HG02852 (cell line): ENCODE data around the gene SLC8A3.

Experiments
- ATAC-seq: cut with Tn5 transposase; IDR thresholded peaks from one replicate; pipeline ENCODE4 v1.9.1; 2021; ENCODE audit warnings: mild to moderate bottlenecking, moderate library complexity; ENCODE audit not compliant: unreplicated experiment

Gene SLC8A3

GRCh38 chr14:70180718-70181117 lies 8.0 kb downstream of the SLC8A3 start:
- ATAC-seq, result no peak

GRCh38 chr14:70177081-70177800 lies 11.5 kb downstream of the SLC8A3 start:
- ATAC-seq, result no peak

- ATAC-seq, result no peak
These were observed 15.2 kb downstream of the SLC8A3 start for GRCh38 chr14:70173569-70173968.

GRCh38 chr14:70171726-70172125 lies 17.0 kb downstream of the SLC8A3 start:
- no peak for ATAC-seq

GRCh38 chr14:70170976-70171375 lies 17.8 kb downstream of the SLC8A3 start:
- ATAC-seq, result no peak

GRCh38 chr14:70168406-70168805 lies 20.3 kb downstream of the SLC8A3 start:
- ATAC-seq, result no peak

- ATAC-seq, result no peak
These were observed 22.1 kb downstream of the SLC8A3 start for GRCh38 chr14:70166530-70167203.

- no peak for ATAC-seq
These were observed 26.4 kb downstream of the SLC8A3 start for GRCh38 chr14:70162358-70162757.

GRCh38 chr14:70156592-70156991 lies 32.2 kb downstream of the SLC8A3 start:
- ATAC-seq, result no peak

- ATAC-seq, result no peak
These were observed 36.0 kb downstream of the SLC8A3 start for GRCh38 chr14:70152704-70153103.

GRCh38 chr14:70152081-70152480 lies 36.7 kb downstream of the SLC8A3 start:
- no peak for ATAC-seq

GRCh38 chr14:70149596-70150165 lies 39.1 kb downstream of the SLC8A3 start:
- no peak for ATAC-seq

GRCh38 chr14:70148911-70149595 lies 39.7 kb downstream of the SLC8A3 start:
- ATAC-seq, result no peak

GRCh38 chr14:70148351-70148750 lies 40.4 kb downstream of the SLC8A3 start:
- ATAC-seq, result no peak

GRCh38 chr14:70144046-70144445 lies 44.7 kb downstream of the SLC8A3 start:
- ATAC-seq, result no peak

GRCh38 chr14:70143306-70143705 lies 45.4 kb downstream of the SLC8A3 start:
- no peak for ATAC-seq

- ATAC-seq, result no peak
These were observed 48.1 kb downstream of the SLC8A3 start for GRCh38 chr14:70140614-70141013.

- peak; percentile 71 for ATAC-seq
These were observed 49.4 kb downstream of the SLC8A3 start for GRCh38 chr14:70139384-70139783.

- no peak for ATAC-seq
These were observed 51.0 kb downstream of the SLC8A3 start for GRCh38 chr14:70137788-70138187.

GRCh38 chr14:70133461-70133860 lies 55.3 kb downstream of the SLC8A3 start:
- no peak for ATAC-seq

GRCh38 chr14:70130482-70130881 lies 58.3 kb downstream of the SLC8A3 start:
- ATAC-seq, result no peak

- ATAC-seq, result no peak
These were observed 61.6 kb downstream of the SLC8A3 start for GRCh38 chr14:70127186-70127585.
